BJ (cell line): ENCODE data around the gene IQCN. TPM values are rescaled to one million over a fixed set of nuclear protein-coding genes. Genes with fewer than 3 reads are reported as not detected.

Experiments used
- CTCF ChIA-PET: fragments of 350-600 bp; formaldehyde crosslinking; extraction: SDS; loops from one replicate; lab custom pipeline; 2021; ENCODE audit warnings: antibody characterized with exemption, inconsistent platforms; lab: Yijun Ruan, JAX
- POLR2A ChIA-PET: fragments of 300-600 bp; sonication (Branson Sonifier 250); formaldehyde crosslinking; extraction: SDS; loops from one replicate; lab custom pipeline; 2021; ENCODE audit warnings: antibody characterized with exemption; lab: Charles Lee
- DNase-seq: peaks from one replicate; pipeline ENCODE4 v3.0.0-alpha.2; 2011; ENCODE audit warnings: low read depth
- H3K27me3 ChIP-seq: 2 replicates; pipeline ENCODE4 v1.6.0; 2011; ENCODE audit warnings: low read length; ENCODE audit not compliant: control insufficient read depth, insufficient read depth
- H3K36me3 ChIP-seq: 2 replicates; pipeline ENCODE4 v1.5.1; 2011; ENCODE audit warnings: low read length; ENCODE audit not compliant: control insufficient read depth, insufficient read depth
- H3K4me3 ChIP-seq: 2 replicates; pipeline ENCODE4 v1.5.1; 2011; ENCODE audit warnings: low read depth, mild to moderate bottlenecking, control low read depth, low read length
- polyA plus RNA-seq: library from polyadenylated mRNA; depleted of rRNA; stranded (reverse); fragments of >200 nt; gene quantifications from 2 replicates; pipeline ENCODE4 v1.2.3, GENCODE V29; 2011
- TF ChIP-seq, protein P1 (sequence below): IDR thresholded peaks from 2 replicates; pipeline ENCODE4 v1.5.1; 2011; ENCODE audit warnings: low read depth, mild to moderate bottlenecking, control low read depth, inconsistent platforms, low read length, moderate library complexity; ENCODE audit not compliant: insufficient read depth

Gene IQCN
- polyA plus RNA-seq, 1 experiment: 1.5 TPM

DNA sequence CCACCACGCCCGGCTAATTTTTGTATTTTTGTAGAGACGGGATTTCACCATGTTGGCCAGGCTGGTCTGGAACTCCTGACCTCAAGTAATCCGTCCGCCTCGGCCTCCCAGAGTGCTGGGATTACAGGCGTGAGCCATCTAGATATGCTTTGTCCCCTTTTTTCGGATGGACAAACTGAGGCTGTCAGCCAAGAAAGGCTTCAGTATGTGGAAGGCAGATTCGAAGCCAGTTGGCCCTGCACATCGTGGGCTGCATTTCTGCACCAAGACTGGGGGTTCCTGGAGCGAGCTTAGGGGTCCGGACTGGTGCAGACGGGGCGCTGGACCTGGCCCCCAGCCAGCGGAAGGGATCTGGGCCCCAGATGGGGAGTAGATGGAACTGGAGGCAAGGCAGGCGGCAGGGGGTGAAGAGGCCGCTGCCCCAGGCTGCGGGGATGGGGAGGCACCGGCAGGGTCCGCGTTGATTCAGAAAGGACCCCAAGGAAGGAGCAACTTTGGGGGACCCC lies 16.8 kb upstream of the IQCN start:
- no peak for DNase-seq
- POLR2A ChIA-PET: interaction anchor here (2.4 kb wide), 1 partner anchor 9 kb away, joined by 41 read pairs; the partner anchor contains the start of gene JUND
- H3K27me3 ChIP-seq: no peaks in the 10 kb centered on the region
- CTCF ChIA-PET: interaction anchor here (6.5 kb wide), 1 partner anchor 11 kb away, joined by 48 read pairs; the partner anchor contains the start of gene JUND
- H3K36me3 ChIP-seq: no peaks in the 10 kb centered on the region
- TF ChIP-seq, protein P1, sequence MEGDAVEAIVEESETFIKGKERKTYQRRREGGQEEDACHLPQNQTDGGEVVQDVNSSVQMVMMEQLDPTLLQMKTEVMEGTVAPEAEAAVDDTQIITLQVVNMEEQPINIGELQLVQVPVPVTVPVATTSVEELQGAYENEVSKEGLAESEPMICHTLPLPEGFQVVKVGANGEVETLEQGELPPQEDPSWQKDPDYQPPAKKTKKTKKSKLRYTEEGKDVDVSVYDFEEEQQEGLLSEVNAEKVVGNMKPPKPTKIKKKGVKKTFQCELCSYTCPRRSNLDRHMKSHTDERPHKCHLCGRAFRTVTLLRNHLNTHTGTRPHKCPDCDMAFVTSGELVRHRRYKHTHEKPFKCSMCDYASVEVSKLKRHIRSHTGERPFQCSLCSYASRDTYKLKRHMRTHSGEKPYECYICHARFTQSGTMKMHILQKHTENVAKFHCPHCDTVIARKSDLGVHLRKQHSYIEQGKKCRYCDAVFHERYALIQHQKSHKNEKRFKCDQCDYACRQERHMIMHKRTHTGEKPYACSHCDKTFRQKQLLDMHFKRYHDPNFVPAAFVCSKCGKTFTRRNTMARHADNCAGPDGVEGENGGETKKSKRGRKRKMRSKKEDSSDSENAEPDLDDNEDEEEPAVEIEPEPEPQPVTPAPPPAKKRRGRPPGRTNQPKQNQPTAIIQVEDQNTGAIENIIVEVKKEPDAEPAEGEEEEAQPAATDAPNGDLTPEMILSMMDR: no peak
- H3K4me3 ChIP-seq: peak overlapping the region; percentile 63

DNA sequence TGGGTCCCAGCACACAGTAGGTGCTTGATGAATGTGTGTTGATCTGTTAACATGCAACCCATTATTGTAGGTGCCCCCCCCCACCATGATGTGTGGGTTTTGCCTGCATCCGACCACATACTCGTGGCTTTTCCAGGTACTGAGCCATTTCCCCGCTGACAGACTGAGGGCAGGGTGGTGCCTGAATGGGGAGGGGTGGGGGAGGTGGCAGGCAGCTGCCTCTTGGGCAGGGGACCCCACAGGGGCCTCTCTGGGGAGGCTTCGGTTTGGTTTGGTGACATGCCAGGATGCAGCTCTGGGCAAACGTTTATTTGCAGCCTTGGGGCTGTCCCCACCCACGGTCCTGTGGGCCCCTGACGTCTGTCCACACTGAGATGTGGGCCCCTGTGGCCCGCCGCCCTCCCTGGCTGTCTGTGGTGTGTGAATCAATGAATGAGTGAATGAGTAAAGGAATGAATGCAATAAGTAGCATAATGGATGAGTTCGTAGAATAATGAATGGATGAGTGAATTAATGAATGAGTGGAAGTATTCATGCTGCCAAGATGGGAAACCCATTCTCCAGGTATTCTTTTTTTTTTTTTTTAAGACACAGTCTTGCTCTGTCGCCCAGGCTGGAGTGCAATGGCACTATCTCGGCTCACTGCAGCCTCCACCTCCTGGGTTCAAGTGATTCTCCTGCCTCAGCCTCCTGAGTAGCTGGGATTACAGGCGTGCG lies 16.2 kb upstream of the IQCN start:
- H3K36me3 ChIP-seq: no peaks in the 10 kb centered on the region
- H3K27me3 ChIP-seq: no peaks in the 10 kb centered on the region
- CTCF ChIA-PET: interaction anchor here (6.5 kb wide), 1 partner anchor 11 kb away, joined by 48 read pairs; the partner anchor contains the start of gene JUND
- POLR2A ChIA-PET: no interaction called here
- TF ChIP-seq, protein P1: no peak
- no peak overlapping the region for H3K4me3 ChIP-seq
- DNase-seq: no peak

DNA sequence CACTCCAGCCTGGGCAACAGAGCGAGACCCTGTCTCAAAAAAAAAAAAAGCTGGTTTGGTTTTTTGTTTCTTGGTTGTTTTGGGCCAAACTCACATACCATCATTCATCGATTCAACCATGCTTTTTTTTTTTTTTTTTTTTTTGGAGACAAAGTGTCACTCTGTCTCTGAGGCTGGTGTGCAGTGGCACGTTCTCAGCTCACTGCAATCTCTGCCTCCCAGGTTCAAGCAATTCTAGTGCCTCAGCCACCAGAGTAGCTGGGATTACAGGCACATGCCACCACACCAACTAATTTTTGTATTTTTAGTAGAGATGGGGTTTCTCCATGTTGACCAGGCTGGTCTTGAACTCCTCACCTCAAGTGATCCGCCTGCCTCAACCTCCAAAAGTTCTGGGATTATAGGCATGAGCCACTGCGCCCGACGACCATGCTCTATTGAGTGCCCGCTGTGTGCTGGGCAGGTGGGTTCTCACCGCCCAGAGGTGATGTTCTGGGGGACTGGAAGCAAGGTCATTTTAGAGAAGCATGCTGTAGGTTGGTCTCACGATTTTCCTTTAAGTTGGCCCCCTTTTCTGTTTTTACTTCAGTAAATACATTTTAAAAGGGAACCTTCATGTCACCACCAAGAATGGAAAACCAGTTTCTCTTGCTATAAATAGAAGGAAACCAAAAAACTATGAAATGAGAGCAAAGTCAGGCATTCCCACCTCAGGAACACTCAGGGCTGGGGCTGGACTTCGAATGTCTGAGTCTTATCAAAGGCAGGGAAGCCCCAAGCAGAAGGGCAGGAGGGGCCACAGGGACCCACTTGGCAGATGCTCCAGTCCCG lies 15.4 kb upstream of the IQCN start:
- POLR2A ChIA-PET: interaction anchor here (0.7 kb wide), 1 partner anchor 39 kb away, joined by 13 read pairs; no protein-coding TSS in a partner anchor
- Histone ChIP-seq H3K4me3 (no peak overlapping the region), H3K27me3 (no peaks in the 10 kb centered on the region), H3K36me3 (no peaks in the 10 kb centered on the region)
- no peak for DNase-seq
- CTCF ChIA-PET: interaction anchor here (6.5 kb wide), 1 partner anchor 10 kb away, joined by 48 read pairs; the partner anchor contains the start of gene JUND
- TF ChIP-seq, protein P1: no peak

DNA sequence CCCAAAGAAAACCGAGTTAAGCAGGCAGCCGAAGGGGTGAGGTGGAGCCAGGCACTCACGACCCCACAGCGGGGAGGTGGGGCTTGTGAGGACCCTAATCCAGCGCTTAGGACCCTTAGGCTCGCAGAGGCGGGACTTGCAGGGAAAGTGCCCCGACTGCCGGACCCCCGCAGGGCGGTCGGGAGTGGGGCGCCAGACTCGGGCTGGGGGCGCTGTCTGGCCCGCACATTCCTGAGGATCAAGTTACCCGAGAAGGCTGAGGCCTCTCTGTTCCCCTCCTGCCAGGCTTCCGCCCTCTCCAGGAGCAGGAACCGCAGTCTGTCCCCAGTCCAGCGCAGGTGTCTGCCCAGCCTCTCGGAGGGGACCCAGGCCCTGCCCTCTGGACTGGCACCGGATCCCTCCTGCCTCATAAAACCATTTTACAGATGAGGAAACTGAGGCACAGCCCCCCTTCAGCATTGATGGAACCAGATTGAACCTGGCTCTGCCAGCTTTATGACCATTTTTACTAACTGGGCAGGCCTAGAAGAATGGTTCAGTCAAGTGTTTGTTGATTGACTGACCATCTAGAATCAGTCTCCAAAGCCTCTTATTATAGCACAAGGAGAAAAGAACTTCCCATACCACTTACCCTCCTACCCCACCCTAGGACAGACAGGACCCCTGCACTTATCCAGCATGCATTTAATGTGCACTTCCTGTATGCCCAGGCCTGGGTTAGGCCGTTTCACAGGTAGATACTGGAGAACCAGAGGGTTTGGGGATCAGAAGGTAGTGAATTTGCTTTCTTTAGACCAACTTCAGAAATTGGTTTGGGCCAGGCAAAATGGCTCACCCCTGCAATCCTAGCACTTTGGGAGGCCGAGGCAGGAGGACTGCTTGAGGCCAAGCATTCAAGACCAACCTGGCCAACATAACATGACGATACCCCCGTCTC lies 13.9 kb upstream of the IQCN start:
- Histone ChIP-seq H3K27me3 (no peaks in the 10 kb centered on the region), H3K36me3 (no peaks in the 10 kb centered on the region), H3K4me3 (no peak overlapping the region)
- POLR2A ChIA-PET: no interaction called here
- no peak for DNase-seq
- TF ChIP-seq, protein P1: peak; percentile 32
- CTCF ChIA-PET: interaction anchor here (6.5 kb wide), 1 partner anchor 8 kb away, joined by 48 read pairs; the partner anchor contains the start of gene JUND
